SJSA1 (cell line): Measurements from ENCODE around the gene FBLL1. TPM values are rescaled to one million over a fixed set of nuclear protein-coding genes. Genes with fewer than 3 reads are reported as not detected.

Experiments
- DNase-seq, 2 experiments: peaks; one replicate each; pipeline ENCODE4 v3.0.0-alpha.2; 2015 to 2020; ENCODE audit warnings: low spot score in 2 of 2, low read depth in 1 of 2
- H3K27ac ChIP-seq: fragments of 250-450 bp; sonication (Bioruptor Pico); 2 replicates; pipeline ENCODE4 v1.5.1; 2020; ENCODE audit warnings: mild to moderate bottlenecking, moderate library complexity
- H3K27me3 ChIP-seq: fragments of 250-450 bp; sonication (Bioruptor Pico); replicated peaks from 2 replicates; pipeline ENCODE4 v1.5.1; 2020; ENCODE audit warnings: mild to moderate bottlenecking, moderate library complexity
- H3K36me3 ChIP-seq: fragments of 250-450 bp; sonication (Bioruptor Pico); 2 replicates; pipeline ENCODE4 v1.5.1; 2020; ENCODE audit warnings: mild to moderate bottlenecking
- H3K4me1 ChIP-seq: fragments of 250-450 bp; sonication (Bioruptor Pico); replicated peaks from 2 replicates; pipeline ENCODE4 v1.6.1; 2021; ENCODE audit warnings: mild to moderate bottlenecking
- H3K4me3 ChIP-seq: fragments of 250-450 bp; sonication (Bioruptor Pico); 2 replicates; pipeline ENCODE4 v1.5.1; 2020; ENCODE audit warnings: mild to moderate bottlenecking
- H3K9me3 ChIP-seq: fragments of 250-450 bp; sonication (Bioruptor Pico); replicated peaks from 2 replicates; pipeline ENCODE4 v1.5.1; 2020; ENCODE audit warnings: mild to moderate bottlenecking
- total RNA-seq: library from RNA; depleted of rRNA; stranded (reverse); fragments of >200 nt; shearing (Covaris generic); gene quantifications from 2 replicates; pipeline ENCODE4 v1.2.3, GENCODE V29; 2014; rRNA removed

The FBLL1 gene
- 4.6 and 4.8 TPM in 2 replicates for total RNA-seq

- Histone ChIP-seq H3K4me3 (peak within 1 kb of the TSS; percentile 37), H3K9me3 (no peaks in the 10 kb centered on the region; the same call in 1 of the 2 replicates), H3K4me1 (peaks cover 23% of the 10 kb centered on the region), H3K27me3 (peaks cover 12% of the 10 kb centered on the region), H3K36me3 (no peaks in the 10 kb centered on the region), H3K27ac (no peak within 1 kb of the TSS)
- peak; percentile 28 to 51 for DNase-seq
These were observed at the start of gene FBLL1 for GRCh38 chr5:168528521-168529373. FBLL1 (plus strand) TSS chr5:168529305; CDS start chr5:168529505, 200 bp downstream.

- no peaks in the 10 kb centered on the region for H3K27me3 ChIP-seq
- H3K4me3 ChIP-seq: no peak overlapping the region
- H3K36me3 ChIP-seq: no peaks in the 10 kb centered on the region
- no peaks in the 10 kb centered on the region for H3K9me3 ChIP-seq
- H3K4me1 ChIP-seq: peaks cover 37% of the 10 kb centered on the region
- DNase-seq: no peak
- H3K27ac ChIP-seq: no peak overlapping the region
These were observed 48.5 kb upstream of the FBLL1 start for GRCh38 chr5:168480601-168481000.

- H3K36me3 ChIP-seq: no peaks in the 10 kb centered on the region
- no peaks in the 10 kb centered on the region for H3K27me3 ChIP-seq
- peaks cover 36% of the 10 kb centered on the region for H3K4me1 ChIP-seq
- no peak overlapping the region for H3K27ac ChIP-seq
- no peak for DNase-seq
- no peak overlapping the region for H3K4me3 ChIP-seq
- H3K9me3 ChIP-seq: no peaks in the 10 kb centered on the region
These were observed 47.7 kb upstream of the FBLL1 start for GRCh38 chr5:168481330-168481788.

DNA sequence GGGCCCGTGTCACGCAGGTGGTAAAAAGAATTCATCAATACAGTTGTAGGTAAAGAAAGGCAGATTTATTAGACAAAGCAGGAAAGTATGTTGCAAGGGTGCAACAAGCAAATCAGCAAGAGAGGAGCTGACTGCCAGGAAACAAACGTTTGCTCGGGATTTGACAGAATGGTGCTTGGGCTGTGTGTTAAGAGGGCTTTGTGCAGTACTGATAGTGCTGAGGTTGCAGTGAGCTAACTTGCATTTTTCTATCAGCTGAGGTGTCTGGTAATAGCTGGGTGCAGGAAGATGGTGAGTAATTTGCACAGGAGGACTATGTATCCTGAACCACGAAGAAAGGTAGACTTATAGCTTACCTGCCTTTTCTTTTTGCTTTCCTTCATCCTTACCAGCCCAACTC, 46.7 kb upstream of the FBLL1 start:
- DNase-seq: no peak
- no peak overlapping the region for H3K4me3 ChIP-seq
- no peaks in the 10 kb centered on the region for H3K27me3 ChIP-seq
- H3K4me1 ChIP-seq: peaks cover 28% of the 10 kb centered on the region
- no peak overlapping the region for H3K27ac ChIP-seq
- peaks cover 1% of the 10 kb centered on the region; the same call in 1 of the 2 replicates for H3K36me3 ChIP-seq
- H3K9me3 ChIP-seq: no peaks in the 10 kb centered on the region

DNA sequence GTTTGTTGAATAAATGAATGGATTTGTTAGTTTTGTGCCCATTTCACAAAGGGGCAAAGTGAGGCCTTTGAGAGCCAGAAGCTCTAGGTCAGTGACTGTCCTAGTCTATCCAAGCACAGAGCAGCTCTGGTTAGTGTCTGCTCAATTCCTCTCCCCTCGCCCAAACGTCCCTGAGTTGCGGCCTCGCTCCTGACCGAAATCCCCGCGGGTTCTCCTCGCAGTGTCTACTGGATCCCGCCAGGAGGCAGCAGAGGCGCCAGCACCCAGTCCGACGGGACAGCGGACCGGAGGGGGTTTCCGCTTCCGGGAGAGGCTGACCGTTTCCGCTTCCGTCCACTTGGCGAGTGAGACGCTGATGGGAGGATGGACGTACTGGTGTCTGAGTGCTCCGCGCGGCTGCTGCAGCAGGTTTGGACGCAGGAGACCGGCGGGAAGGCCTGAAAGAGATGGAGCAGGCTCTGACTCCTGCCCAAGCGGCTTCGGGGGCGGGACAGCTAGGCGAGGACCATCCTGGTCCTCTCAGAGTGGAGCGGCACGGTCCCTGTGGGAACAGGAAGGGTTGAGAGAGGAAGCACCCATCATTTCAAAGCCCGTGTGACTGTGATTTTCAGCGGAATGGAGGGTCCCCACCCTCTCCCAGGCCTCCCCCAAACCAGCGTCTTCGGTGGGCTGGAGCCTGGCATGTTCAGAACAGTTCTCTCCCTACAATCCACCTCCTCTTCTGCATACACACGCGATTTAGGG, 42.8 kb upstream of the FBLL1 start, which contains the start of gene RARS1:
Gene RARS1 (plus strand): TSS at position 336 of the 744 bp plus-strand sequence. CDS start 28 bp downstream, at position 364.
- Histone ChIP-seq H3K4me1 (peaks cover 10% of the 10 kb centered on the region), H3K27me3 (no peaks in the 10 kb centered on the region), H3K27ac (peak within 1 kb of the TSS; percentile 35), H3K9me3 (no peaks in the 10 kb centered on the region), H3K36me3 (peaks cover 41% of the 10 kb centered on the region), H3K4me3 (peak within 1 kb of the TSS; percentile 64)
- peak; percentile 96 to 98 for DNase-seq

- Histone ChIP-seq H3K27me3 (no peaks in the 10 kb centered on the region), H3K36me3 (peaks cover 68% of the 10 kb centered on the region), H3K4me1 (peaks cover 10% of the 10 kb centered on the region), H3K9me3 (no peaks in the 10 kb centered on the region), H3K4me3 (no peak overlapping the region), H3K27ac (no peak overlapping the region)
- DNase-seq: no peak
These were observed 40.0 kb upstream of the FBLL1 start for GRCh38 chr5:168489059-168489458.

GRCh38 chr5:168494057-168494555, 35.0 kb upstream of the FBLL1 start:
- Histone ChIP-seq H3K9me3 (no peaks in the 10 kb centered on the region), H3K27me3 (no peaks in the 10 kb centered on the region), H3K36me3 (peaks cover 97% of the 10 kb centered on the region), H3K4me3 (no peak overlapping the region), H3K4me1 (no peaks in the 10 kb centered on the region), H3K27ac (no peak overlapping the region)
- no peak for DNase-seq

GRCh38 chr5:168502563-168503237, 26.4 kb upstream of the FBLL1 start:
- no peaks in the 10 kb centered on the region for H3K27me3 ChIP-seq
- H3K4me1 ChIP-seq: no peaks in the 10 kb centered on the region
- DNase-seq: no peak
- no peaks in the 10 kb centered on the region for H3K9me3 ChIP-seq
- no peak overlapping the region for H3K27ac ChIP-seq
- no peak overlapping the region for H3K4me3 ChIP-seq
- H3K36me3 ChIP-seq: peaks cover 93% of the 10 kb centered on the region

DNA sequence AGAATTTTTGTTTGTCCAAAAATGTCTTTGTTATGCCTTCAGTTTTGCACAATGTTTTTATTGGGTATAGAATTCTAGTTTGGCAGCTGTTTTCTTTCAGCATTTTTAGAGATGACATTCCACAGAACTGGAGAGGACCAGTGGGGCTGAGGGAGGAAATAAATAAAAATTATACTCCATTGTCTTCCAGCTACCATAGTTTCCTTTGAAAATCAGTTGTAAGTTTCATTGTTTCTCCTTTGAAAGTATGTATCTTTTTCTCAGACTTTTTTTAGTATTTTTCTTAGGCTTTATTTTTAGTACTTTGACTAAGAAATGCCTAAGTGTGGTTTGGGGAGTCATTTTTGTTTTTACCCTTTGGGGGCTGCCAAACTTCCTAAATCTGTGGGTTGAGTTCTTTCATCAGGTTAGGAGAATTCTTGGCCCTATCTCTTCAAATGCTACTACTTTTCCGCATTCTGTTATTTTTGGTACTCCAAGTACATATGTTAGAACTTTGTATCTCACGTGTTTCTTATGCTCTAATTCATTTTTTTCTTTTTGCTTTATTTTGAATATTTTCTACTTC, 15.2 kb upstream of the FBLL1 start:
- Histone ChIP-seq H3K9me3 (peaks cover 10% of the 10 kb centered on the region), H3K36me3 (peaks cover 98% of the 10 kb centered on the region), H3K27me3 (no peaks in the 10 kb centered on the region; the same call in 1 of the 2 replicates), H3K4me3 (no peak overlapping the region), H3K4me1 (no peaks in the 10 kb centered on the region), H3K27ac (no peak overlapping the region)
- DNase-seq: no peak

GRCh38 chr5:168525856-168526255, 3.2 kb upstream of the FBLL1 start:
- Histone ChIP-seq H3K4me1 (peaks cover 15% of the 10 kb centered on the region), H3K27ac (no peak overlapping the region), H3K27me3 (peaks cover 12% of the 10 kb centered on the region), H3K4me3 (no peak overlapping the region), H3K36me3 (peaks cover 5% of the 10 kb centered on the region; the same call in 1 of the 2 replicates), H3K9me3 (no peaks in the 10 kb centered on the region; the same call in 1 of the 2 replicates)
- peak in 1 of 2 experiments; percentile 26 for DNase-seq

GRCh38 chr5:168527756-168528295, 1.3 kb upstream of the FBLL1 start:
- no peak overlapping the region for H3K27ac ChIP-seq
- H3K36me3 ChIP-seq: no peaks in the 10 kb centered on the region
- H3K9me3 ChIP-seq: no peaks in the 10 kb centered on the region; the same call in 1 of the 2 replicates
- H3K4me3 ChIP-seq: no peak overlapping the region
- DNase-seq: peak in 1 of 2 experiments; percentile 20
- peaks cover 23% of the 10 kb centered on the region for H3K4me1 ChIP-seq
- H3K27me3 ChIP-seq: peaks cover 12% of the 10 kb centered on the region

DNA sequence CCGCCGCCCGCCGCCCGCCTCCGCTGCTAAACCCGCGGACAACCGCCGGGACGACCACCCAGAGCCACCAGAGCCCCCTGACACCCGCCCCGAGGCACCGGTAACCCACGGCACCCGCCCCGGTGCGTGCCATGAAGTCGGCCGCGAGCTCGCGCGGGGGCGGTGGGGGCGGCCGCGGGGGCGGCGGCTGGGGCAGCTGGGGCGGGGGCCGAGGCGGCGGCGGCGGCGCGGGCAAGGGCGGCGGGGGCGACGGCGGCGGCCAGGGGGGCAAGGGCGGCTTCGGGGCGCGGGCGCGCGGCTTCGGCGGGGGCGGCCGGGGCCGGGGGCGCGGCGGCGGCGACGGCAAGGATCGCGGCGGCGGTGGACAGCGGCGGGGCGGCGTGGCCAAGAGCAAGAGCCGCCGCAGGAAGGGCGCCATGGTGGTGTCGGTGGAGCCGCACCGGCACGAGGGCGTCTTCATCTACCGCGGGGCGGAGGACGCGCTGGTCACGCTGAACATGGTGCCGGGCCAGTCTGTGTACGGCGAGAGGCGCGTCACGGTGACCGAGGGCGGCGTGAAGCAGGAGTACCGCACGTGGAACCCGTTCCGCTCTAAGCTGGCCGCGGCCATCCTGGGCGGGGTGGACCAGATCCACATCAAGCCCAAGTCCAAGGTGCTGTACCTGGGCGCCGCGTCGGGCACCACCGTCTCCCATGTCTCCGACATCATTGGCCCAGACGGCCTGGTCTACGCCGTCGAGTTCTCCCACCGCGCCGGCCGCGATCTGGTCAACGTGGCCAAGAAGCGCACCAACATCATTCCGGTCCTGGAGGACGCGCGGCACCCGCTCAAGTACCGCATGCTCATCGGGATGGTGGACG, 499 bp downstream of the FBLL1 start:
- Histone ChIP-seq H3K9me3 (no peaks in the 10 kb centered on the region; the same call in 1 of the 2 replicates), H3K27me3 (peaks cover 12% of the 10 kb centered on the region), H3K4me3 (peak overlapping the region; percentile 37), H3K36me3 (no peaks in the 10 kb centered on the region), H3K27ac (no peak overlapping the region), H3K4me1 (peaks cover 23% of the 10 kb centered on the region)
- DNase-seq: peak in 1 of 2 experiments; percentile 46
